GM21825 (cell line): ENCODE measurements around the gene TNF.

Source experiments
- ATAC-seq: cut with Tn5 transposase; IDR thresholded peaks from one replicate; pipeline ENCODE4 v1.9.1; 2021; ENCODE audit warnings: mild to moderate bottlenecking, moderate library complexity; ENCODE audit not compliant: unreplicated experiment

Gene TNF

GRCh38 chr6:31622684-31623091 is 47.3 kb downstream of the TNF start:
- no peak for ATAC-seq

- ATAC-seq = no peak
Observed at GRCh38 chr6:31624070-31624469, 48.7 kb downstream of the TNF start.

DNA sequence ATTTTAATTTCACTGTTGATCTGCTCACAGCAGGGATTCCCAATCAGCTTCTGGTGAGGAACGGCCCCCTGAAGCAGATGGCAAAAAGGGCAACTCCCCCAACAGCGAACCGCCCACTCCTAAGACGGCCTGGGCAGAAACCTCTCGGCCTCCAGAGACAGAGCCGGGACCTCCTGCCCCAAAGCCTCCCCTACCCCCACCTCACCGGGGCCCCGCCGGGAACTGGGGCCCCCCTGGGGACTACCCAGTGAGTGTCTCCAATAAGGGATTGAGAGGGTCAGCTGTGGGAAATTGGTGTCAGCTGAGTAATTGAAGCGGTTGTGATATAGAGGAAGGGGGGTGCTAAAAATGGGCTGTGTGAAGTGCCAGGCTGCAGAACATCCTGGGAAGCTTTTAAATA is 51.6 kb downstream of the TNF start:
- no peak for ATAC-seq

DNA sequence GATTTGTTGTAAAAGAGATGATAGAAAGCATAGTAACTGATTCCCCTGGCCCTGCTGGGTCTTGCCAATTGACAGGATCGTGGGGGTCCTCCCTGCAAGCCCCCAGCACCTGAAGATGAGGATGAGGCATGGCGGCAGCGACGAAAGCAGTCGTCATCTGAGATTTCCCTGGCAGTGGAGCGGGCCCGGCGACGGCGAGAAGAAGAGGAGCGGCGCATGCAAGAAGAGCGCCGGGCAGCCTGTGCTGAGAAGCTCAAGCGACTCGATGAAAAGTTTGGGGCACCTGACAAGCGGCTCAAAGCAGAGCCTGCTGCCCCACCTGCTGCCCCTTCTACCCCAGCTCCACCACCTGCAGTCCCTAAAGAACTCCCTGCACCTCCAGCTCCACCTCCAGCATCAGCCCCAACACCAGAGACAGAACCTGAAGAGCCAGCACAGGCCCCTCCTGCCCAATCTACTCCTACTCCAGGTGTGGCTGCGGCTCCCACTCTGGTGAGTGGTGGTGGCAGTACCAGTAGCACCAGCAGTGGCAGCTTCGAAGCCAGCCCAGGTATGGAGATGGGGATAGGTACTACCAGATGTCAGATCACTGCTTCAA is 52.4 kb downstream of the TNF start:
- no peak for ATAC-seq
